Thyroid gland (tissue), 4 donors: ENCODE data around the gene VSTM4. TPM values are rescaled to one million over a fixed set of nuclear protein-coding genes. Genes with fewer than 3 reads are reported as not detected.

Experiments used
- DNase-seq, 2 donors: peaks; one replicate each; pipeline ENCODE4 v3.0.0-alpha.2; 2019
- H3K27ac ChIP-seq, 3 donors: fragments of 200-600 bp; sonication (generic); 1 replicate in 2 of 3; 2 replicates in 1 of 3; pipeline ENCODE4 v1.5.1; 2016 to 2019; ENCODE audit warnings: mild to moderate bottlenecking in 1 of 3, moderate library complexity in 1 of 3
- H3K27me3 ChIP-seq: fragments of 200-600 bp; sonication (generic); one replicate; pipeline ENCODE4 v1.5.1; 2019
- H3K36me3 ChIP-seq, 2 donors: fragments of 200-600 bp; sonication (generic); one replicate each; pipeline ENCODE4 v1.5.1; 2016 to 2019
- H3K4me1 ChIP-seq, 2 donors: fragments of 200-600 bp; sonication (generic); one replicate each; pipeline ENCODE4 v1.5.1; 2017 to 2019
- H3K4me3 ChIP-seq, 3 donors: fragments of 200-600 bp; sonication (generic); replicated peaks in 1 of 3; 1 replicate in 2 of 3; 2 replicates in 1 of 3; pipeline ENCODE4 v1.5.1; 2016; ENCODE audit warnings: mild to moderate bottlenecking in 1 of 3
- H3K9me3 ChIP-seq: fragments of 200-600 bp; sonication (generic); one replicate; pipeline ENCODE4 v1.5.1; 2017
- POLR2A ChIP-seq, 2 donors: fragments of 450-650 bp; IDR thresholded peaks; one replicate each; pipeline ENCODE4 v1.6.1; 2017; ENCODE audit warnings: antibody characterized with exemption in 2 of 2, mild to moderate bottlenecking in 2 of 2, moderate library complexity in 1 of 2
- WGBS, 2 donors: methylation state at CpG; one replicate each; pipeline ENCODE4 v1.1.5; 2017; 5-methylcytosine and 5-hydroxymethylcytosine counted together
- intact Hi-C: fragments of 100-400 bp; cut with DNase I; formaldehyde crosslinking; loops from one replicate; pipeline ENCODE4 v1.15.1; 2023
- total RNA-seq, 4 donors: library from RNA; depleted of rRNA; stranded (reverse); fragments of >200 nt; gene quantifications; one replicate each; pipeline ENCODE4 v1.2.3, GENCODE V29; 2016
- TF ChIP-seq, protein P1 (sequence below), 6 experiments: fragments of 200-600 bp in 3 of 6; fragments of 450-650 bp in 3 of 6; sonication (generic) in 3 of 6; IDR thresholded peaks; one replicate each; pipeline ENCODE4 v1.5.1; 2016 to 2019; ENCODE audit warnings: antibody characterized with exemption in 6 of 6, mild to moderate bottlenecking in 2 of 6, inconsistent platforms in 1 of 6, moderate library complexity in 1 of 6

The VSTM4 gene
- total RNA-seq, 4 donors from 2014 or later = 42.9 to 220 (median 142) TPM

GRCh38 chr10:49038711-49039110, 76.6 kb downstream of the VSTM4 start:
- no peaks in the 10 kb centered on the region for H3K4me1 ChIP-seq

GRCh38 chr10:49037187-49037586, 78.1 kb downstream of the VSTM4 start:
- Histone ChIP-seq H3K27ac (no peak overlapping the region), H3K9me3 (no peaks in the 10 kb centered on the region), H3K27me3 (no peaks in the 10 kb centered on the region), H3K36me3 (peaks cover 0 to 15% of the 10 kb centered on the region in 2 donors), H3K4me1 (no peaks in the 10 kb centered on the region), H3K4me3 (no peak overlapping the region)
- intact Hi-C loops = no loop called here
- no peak for DNase-seq
- WGBS, 2 donors = 80 to 83% methylated on average over 7 of the region's 7 CpGs
- TF ChIP-seq, protein P1, sequence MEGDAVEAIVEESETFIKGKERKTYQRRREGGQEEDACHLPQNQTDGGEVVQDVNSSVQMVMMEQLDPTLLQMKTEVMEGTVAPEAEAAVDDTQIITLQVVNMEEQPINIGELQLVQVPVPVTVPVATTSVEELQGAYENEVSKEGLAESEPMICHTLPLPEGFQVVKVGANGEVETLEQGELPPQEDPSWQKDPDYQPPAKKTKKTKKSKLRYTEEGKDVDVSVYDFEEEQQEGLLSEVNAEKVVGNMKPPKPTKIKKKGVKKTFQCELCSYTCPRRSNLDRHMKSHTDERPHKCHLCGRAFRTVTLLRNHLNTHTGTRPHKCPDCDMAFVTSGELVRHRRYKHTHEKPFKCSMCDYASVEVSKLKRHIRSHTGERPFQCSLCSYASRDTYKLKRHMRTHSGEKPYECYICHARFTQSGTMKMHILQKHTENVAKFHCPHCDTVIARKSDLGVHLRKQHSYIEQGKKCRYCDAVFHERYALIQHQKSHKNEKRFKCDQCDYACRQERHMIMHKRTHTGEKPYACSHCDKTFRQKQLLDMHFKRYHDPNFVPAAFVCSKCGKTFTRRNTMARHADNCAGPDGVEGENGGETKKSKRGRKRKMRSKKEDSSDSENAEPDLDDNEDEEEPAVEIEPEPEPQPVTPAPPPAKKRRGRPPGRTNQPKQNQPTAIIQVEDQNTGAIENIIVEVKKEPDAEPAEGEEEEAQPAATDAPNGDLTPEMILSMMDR (IDR thresholded peaks at IDR 0.05) = no peak
- no peak for TF ChIP-seq POLR2A (IDR thresholded peaks at IDR 0.05)

More at GRCh38 chr10:49038711-49039110, 76.6 kb downstream of the VSTM4 start:
- no peak overlapping the region for H3K27ac ChIP-seq
- peaks cover 0 to 18% of the 10 kb centered on the region in 2 donors for H3K36me3 ChIP-seq
- no peak overlapping the region for H3K4me3 ChIP-seq
- DNase-seq = no peak
- no peaks in the 10 kb centered on the region for H3K27me3 ChIP-seq
- TF ChIP-seq POLR2A (IDR thresholded peaks at IDR 0.05) = no peak
- TF ChIP-seq, protein P1 (IDR thresholded peaks at IDR 0.05) = no peak
- intact Hi-C loops = no loop called here
- 97 to 100% methylated on average over 5 of the region's 5 CpGs for WGBS, 2 donors
- no peaks in the 10 kb centered on the region for H3K9me3 ChIP-seq

DNA sequence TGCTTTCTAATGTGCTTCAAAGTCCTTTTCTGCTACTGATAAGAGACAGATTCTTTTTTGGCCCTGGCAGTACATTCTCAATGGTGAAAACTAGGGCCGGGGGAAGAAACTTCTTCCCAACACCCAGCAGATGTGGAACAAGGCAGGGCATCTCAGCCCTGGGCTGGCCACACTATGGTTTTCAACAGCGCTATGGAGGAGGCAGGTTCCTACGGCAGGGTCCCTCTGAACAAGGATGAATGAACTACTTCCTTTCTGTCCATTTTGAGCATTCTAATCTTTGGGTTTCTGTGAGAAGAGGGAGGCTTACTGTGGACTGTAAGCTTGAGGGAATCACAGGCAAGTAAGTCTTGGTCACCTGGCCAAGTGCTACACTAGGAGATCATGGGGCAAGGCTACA, 78.7 kb downstream of the VSTM4 start:
- H3K4me1 ChIP-seq = no peaks in the 10 kb centered on the region
- peaks cover 0 to 17% of the 10 kb centered on the region in 2 donors for H3K36me3 ChIP-seq
- H3K4me3 ChIP-seq = no peak overlapping the region
- intact Hi-C loops = no loop called here
- H3K9me3 ChIP-seq = no peaks in the 10 kb centered on the region
- 86 to 98% methylated on average over 3 of the region's 3 CpGs for WGBS, 2 donors
- H3K27me3 ChIP-seq = no peaks in the 10 kb centered on the region
- no peak for DNase-seq
- H3K27ac ChIP-seq = no peak overlapping the region
- TF ChIP-seq, protein P1 (IDR thresholded peaks at IDR 0.05) = no peak
- no peak for TF ChIP-seq POLR2A (IDR thresholded peaks at IDR 0.05)

GRCh38 chr10:49035920-49036319, 79.4 kb downstream of the VSTM4 start:
- intact Hi-C loops = no loop called here

DNA sequence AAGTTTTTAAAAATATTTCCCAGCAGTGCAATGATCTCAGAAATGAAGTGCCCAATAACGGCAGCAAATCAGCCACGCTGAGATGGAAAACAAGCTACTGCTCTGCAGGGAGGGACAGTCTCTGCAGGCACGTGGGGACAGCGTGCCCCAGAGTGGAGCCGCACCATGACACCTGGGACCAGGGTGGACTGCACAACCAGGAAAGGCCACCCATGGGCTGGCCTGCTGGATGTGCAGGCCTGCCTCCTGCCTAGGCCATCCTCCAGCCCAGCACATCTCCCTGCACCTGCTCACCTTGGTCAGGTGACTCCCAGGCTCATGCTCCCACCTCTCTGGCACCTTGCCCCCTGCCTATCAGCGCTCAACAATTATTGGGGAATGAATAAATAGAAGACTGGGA, 80.4 kb downstream of the VSTM4 start:
- TF ChIP-seq POLR2A (IDR thresholded peaks at IDR 0.05) = no peak
- TF ChIP-seq, protein P1 (IDR thresholded peaks at IDR 0.05) = no peak
- no peak for DNase-seq
- WGBS, 2 donors = 91 to 93% methylated on average over 6 of the region's 6 CpGs
- no peaks in the 10 kb centered on the region for H3K27me3 ChIP-seq
- intact Hi-C loops = no loop called here
- H3K9me3 ChIP-seq = no peaks in the 10 kb centered on the region
- no peaks in the 10 kb centered on the region for H3K4me1 ChIP-seq
- peaks cover 0 to 14% of the 10 kb centered on the region in 2 donors for H3K36me3 ChIP-seq
- no peak overlapping the region for H3K27ac ChIP-seq
- no peak overlapping the region for H3K4me3 ChIP-seq

More at GRCh38 chr10:49035920-49036319, 79.4 kb downstream of the VSTM4 start:
- peaks cover 0 to 17% of the 10 kb centered on the region in 2 donors for H3K36me3 ChIP-seq
- DNase-seq = no peak
- no peaks in the 10 kb centered on the region for H3K4me1 ChIP-seq
- no peak overlapping the region for H3K27ac ChIP-seq
- no peaks in the 10 kb centered on the region for H3K9me3 ChIP-seq
- 91% methylated on average over 8 of the region's 8 CpGs for WGBS, 2 donors
- no peaks in the 10 kb centered on the region for H3K27me3 ChIP-seq
- no peak overlapping the region for H3K4me3 ChIP-seq
- TF ChIP-seq POLR2A (IDR thresholded peaks at IDR 0.05) = no peak
- TF ChIP-seq, protein P1 (IDR thresholded peaks at IDR 0.05) = no peak
